Endothelial cell (in vitro differentiated cells): ENCODE results near the gene SFRP2. TPM values are rescaled to one million over a fixed set of nuclear protein-coding genes. Genes with fewer than 3 reads are reported as not detected.

Source experiments
- DNase-seq: peaks from one replicate; pipeline ENCODE4 v3.0.0; 2021; ENCODE audit warnings: low spot score
- H3K27ac Mint-ChIP-seq: one replicate; pipeline ENCODE4 v1.8.0; 2021; ENCODE audit warnings: mixed read lengths, inconsistent platforms; ENCODE audit not compliant: unreplicated experiment
- H3K27me3 Mint-ChIP-seq: one replicate; pipeline ENCODE4 v1.8.0; 2021; ENCODE audit warnings: mild to moderate bottlenecking, moderate library complexity, mixed read lengths, inconsistent platforms; ENCODE audit not compliant: unreplicated experiment
- H3K36me3 Mint-ChIP-seq: one replicate; pipeline ENCODE4 v1.8.0; 2021; ENCODE audit warnings: mild to moderate bottlenecking, low read depth, mixed read lengths, inconsistent platforms; ENCODE audit not compliant: unreplicated experiment
- H3K4me1 Mint-ChIP-seq: one replicate; pipeline ENCODE4 v1.8.0; 2021; ENCODE audit warnings: mild to moderate bottlenecking, mixed read lengths, inconsistent platforms; ENCODE audit not compliant: unreplicated experiment
- H3K4me3 Mint-ChIP-seq: one replicate; pipeline ENCODE4 v1.8.0; 2021; ENCODE audit warnings: mild to moderate bottlenecking, mixed read lengths, inconsistent platforms; ENCODE audit not compliant: unreplicated experiment
- H3K9me3 Mint-ChIP-seq: one replicate; pipeline ENCODE4 v1.8.0; 2021; ENCODE audit warnings: mixed read lengths, inconsistent platforms; ENCODE audit not compliant: unreplicated experiment
- total RNA-seq: library from RNA; stranded (reverse); fragmentation: NEBNext Ultra II Directional; extraction: Animal tissue kit (Norgen Biotek cat#: 25700); gene quantifications from one replicate; pipeline ENCODE4 v1.2.1, GENCODE V29; 2021; ENCODE audit not compliant: unreplicated experiment
- TF ChIP-seq, protein P1 (sequence below): fragments of 200-600 bp; sonication (generic); IDR thresholded peaks from one replicate; pipeline ENCODE4 v1.5.0; 2021; ENCODE audit warnings: antibody characterized with exemption; ENCODE audit not compliant: unreplicated experiment

The SFRP2 gene
- total RNA-seq, 1 donor from 2014 or later = 4.1 TPM

DNA sequence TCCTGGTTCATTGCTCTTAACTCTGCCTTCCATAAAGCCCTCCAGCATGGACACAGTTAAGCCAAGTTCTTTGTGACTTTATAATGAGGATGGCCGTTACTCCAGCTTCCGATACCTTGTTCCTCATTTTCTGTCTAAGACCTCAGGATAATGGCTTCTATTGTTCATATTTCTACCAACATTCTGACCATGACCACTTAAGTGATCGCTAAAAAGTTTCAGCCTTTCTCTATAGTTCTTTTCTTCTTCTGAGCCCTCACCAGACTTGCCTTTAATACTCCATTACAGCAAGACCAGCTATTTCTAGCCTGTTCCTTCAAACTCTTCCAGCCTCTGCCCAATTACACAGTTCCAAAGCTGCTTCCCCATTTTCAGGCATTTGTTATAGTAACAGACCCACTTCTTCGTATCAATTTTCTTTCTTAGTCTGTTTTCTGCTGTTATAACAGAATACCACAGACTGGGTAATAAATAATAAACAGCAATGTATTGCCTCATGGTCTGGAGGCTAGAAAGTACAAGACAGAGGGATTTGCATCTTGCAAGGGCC lies 41.4 kb downstream of the SFRP2 start:
- TF ChIP-seq, protein P1, sequence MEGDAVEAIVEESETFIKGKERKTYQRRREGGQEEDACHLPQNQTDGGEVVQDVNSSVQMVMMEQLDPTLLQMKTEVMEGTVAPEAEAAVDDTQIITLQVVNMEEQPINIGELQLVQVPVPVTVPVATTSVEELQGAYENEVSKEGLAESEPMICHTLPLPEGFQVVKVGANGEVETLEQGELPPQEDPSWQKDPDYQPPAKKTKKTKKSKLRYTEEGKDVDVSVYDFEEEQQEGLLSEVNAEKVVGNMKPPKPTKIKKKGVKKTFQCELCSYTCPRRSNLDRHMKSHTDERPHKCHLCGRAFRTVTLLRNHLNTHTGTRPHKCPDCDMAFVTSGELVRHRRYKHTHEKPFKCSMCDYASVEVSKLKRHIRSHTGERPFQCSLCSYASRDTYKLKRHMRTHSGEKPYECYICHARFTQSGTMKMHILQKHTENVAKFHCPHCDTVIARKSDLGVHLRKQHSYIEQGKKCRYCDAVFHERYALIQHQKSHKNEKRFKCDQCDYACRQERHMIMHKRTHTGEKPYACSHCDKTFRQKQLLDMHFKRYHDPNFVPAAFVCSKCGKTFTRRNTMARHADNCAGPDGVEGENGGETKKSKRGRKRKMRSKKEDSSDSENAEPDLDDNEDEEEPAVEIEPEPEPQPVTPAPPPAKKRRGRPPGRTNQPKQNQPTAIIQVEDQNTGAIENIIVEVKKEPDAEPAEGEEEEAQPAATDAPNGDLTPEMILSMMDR = no peak
- Mint-ChIP-seq H3K9me3 (no peaks in the 10 kb centered on the region), H3K27me3 (no peaks in the 10 kb centered on the region), H3K4me3 (no peak overlapping the region), H3K36me3 (no peaks in the 10 kb centered on the region), H3K4me1 (no peaks in the 10 kb centered on the region), H3K27ac (no peak overlapping the region)
- no peak for DNase-seq

DNA sequence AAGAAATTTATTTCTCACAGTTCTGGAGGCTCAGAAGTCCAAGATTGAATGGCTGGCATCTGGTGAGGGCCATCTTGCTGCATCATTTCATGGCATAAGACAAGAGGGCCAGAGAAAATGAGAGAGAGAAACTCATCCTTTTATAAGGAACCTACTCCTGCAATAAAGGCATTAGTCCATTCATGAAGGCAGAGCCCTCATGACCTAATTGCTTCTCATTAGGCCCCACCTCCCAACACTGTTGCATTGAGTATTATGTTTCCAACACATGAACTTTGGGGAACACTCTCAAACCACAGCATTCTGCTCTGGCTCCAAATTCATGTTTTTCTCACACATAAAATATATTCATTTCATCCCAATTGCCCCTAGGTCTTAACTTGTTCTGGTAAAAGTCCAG lies 43.2 kb downstream of the SFRP2 start:
- DNase-seq = no peak
- H3K36me3 Mint-ChIP-seq = no peaks in the 10 kb centered on the region
- no peaks in the 10 kb centered on the region for H3K9me3 Mint-ChIP-seq
- no peaks in the 10 kb centered on the region for H3K27me3 Mint-ChIP-seq
- no peaks in the 10 kb centered on the region for H3K4me1 Mint-ChIP-seq
- TF ChIP-seq, protein P1 = no peak
- no peak overlapping the region for H3K27ac Mint-ChIP-seq
- no peak overlapping the region for H3K4me3 Mint-ChIP-seq

DNA sequence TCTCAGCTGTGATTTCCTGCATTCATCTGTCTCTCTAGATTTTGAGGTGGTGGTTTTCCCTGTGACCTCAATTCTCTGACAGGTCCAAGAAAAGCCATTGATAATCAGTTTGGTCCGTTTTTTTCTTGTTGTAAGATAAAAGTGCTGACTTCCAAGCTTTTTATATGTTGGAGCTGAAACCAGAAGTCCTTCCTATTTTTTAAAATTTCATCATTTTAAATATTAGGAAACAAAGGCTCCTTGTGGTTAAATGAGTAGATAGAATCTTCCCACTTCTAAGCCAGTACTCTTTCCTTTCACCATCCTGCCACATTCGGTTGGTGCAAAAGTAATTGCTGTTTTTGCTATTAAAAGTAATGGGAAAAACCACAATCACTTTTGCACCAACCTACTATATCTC lies 47.3 kb downstream of the SFRP2 start:
- Mint-ChIP-seq H3K27me3 (no peaks in the 10 kb centered on the region), H3K27ac (no peak overlapping the region), H3K36me3 (no peaks in the 10 kb centered on the region), H3K4me1 (no peaks in the 10 kb centered on the region), H3K4me3 (no peak overlapping the region), H3K9me3 (no peaks in the 10 kb centered on the region)
- TF ChIP-seq, protein P1 = no peak
- no peak for DNase-seq

DNA sequence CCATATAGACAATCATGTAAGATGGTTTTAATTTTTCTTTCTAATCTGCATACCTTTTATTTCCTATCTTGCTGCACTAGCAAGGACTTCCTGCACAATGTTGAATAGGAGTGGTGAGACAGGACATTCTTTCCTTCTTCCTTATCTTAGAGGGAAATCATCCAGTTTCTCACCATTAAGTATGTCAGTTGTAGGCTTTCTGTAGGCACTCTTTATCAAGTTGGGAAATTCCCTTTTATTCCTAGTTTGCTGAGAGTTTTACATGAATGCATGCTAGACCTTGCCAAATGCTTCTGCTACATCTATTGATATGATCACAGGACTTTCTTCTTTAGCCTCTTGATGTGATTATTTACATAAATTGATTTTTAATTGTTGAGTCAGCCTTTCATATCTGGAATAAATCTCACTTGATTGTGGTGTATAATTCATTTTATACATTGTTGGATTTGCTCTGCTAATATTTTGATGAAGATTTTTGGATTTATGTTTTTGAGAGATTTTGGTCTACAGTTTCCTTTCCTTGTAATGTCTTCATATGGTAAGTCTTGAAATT lies 52.9 kb downstream of the SFRP2 start:
- TF ChIP-seq, protein P1 = no peak
- no peaks in the 10 kb centered on the region for H3K27me3 Mint-ChIP-seq
- no peak overlapping the region for H3K27ac Mint-ChIP-seq
- DNase-seq = no peak
- peaks cover 11% of the 10 kb centered on the region for H3K4me1 Mint-ChIP-seq
- no peak overlapping the region for H3K4me3 Mint-ChIP-seq
- no peaks in the 10 kb centered on the region for H3K36me3 Mint-ChIP-seq
- H3K9me3 Mint-ChIP-seq = no peaks in the 10 kb centered on the region

DNA sequence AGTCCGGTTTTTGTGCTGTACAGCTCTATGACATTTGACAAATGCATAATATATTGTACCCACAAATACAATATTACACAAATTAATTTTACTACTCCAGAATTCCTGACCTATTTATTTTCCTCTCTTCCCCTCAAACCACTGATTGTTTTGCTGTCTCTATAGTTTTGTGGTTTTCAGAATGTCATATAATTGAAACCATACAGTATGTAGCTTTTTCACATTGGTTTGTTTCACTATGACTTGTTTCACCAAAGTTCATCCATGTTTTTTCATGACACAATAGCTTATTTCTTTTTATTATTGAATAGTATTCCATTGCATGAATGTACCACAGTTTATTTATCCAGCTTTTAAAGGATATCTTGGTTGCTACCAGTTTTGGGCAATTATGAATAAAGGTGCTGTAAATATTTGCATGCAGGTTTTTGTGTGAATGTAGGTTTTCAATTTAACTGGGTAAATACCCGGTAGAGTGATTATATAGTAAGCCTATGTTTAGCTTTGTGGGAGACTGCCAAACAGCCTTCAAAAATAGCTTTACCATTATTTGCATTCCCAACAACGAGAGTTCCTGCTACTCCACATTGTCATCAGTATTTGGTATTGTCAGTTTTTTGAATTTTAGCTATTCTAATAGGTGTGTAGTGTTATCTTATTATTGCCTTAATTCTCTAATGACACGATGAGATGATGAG lies 55.0 kb downstream of the SFRP2 start:
- H3K27ac Mint-ChIP-seq = no peak overlapping the region
- H3K36me3 Mint-ChIP-seq = no peaks in the 10 kb centered on the region
- H3K9me3 Mint-ChIP-seq = no peaks in the 10 kb centered on the region
- DNase-seq = no peak
- H3K27me3 Mint-ChIP-seq = no peaks in the 10 kb centered on the region
- H3K4me1 Mint-ChIP-seq = peaks cover 11% of the 10 kb centered on the region
- H3K4me3 Mint-ChIP-seq = no peak overlapping the region
- TF ChIP-seq, protein P1 = no peak
